Measurements from ENCODE around the gene DEAF1. TPM values are rescaled to one million over a fixed set of nuclear protein-coding genes. Genes with fewer than 3 reads are reported as not detected.
"Not testable (repeated sequence)": the region's sequence is repeated elsewhere in the genome, so short reads cannot be mapped to it uniquely, and the experiment has no call there.

DEAF1 gene
- total RNA-seq, 4 donors from 2014 or later, result 61.8 to 103 (median 87.6) TPM

GRCh38 chr11:655036-655726 is 39.8 kb downstream of the DEAF1 start:
- H3K27me3 ChIP-seq, result no peaks in the 10 kb centered on the region
- no peak overlapping the region for H3K27ac ChIP-seq
- 94% methylated on average over 30 of the region's 30 CpGs for WGBS, 2 donors
- intact Hi-C loops (cut with DNase I), result no loop called here
- TF ChIP-seq CTCF (IDR thresholded peaks at IDR 0.05), result no peak
- TF ChIP-seq POLR2A (IDR thresholded peaks at IDR 0.05), result no peak
- H3K9me3 ChIP-seq, result no peaks in the 10 kb centered on the region
- no peak for DNase-seq
- H3K36me3 ChIP-seq, result peaks cover 7 to 9% of the 10 kb centered on the region in 2 donors
- no peak overlapping the region for H3K4me3 ChIP-seq (replicated peaks in 1 of 3)
- no peaks in the 10 kb centered on the region for H3K4me1 ChIP-seq

- intact Hi-C loops (cut with DNase I); H3K4me3 ChIP-seq (replicated peaks in 1 of 3); H3K27me3 ChIP-seq; H3K9me3 ChIP-seq; DNase-seq; H3K36me3 ChIP-seq; H3K4me1 ChIP-seq; H3K27ac ChIP-seq: not testable (repeated sequence)
- WGBS, 2 donors, result 94 to 98% methylated on average over 10 to 12 of the region's 12 CpGs
Measured at GRCh38 chr11:654444-654843, 40.6 kb downstream of the DEAF1 start.

- no peaks in the 10 kb centered on the region for H3K4me1 ChIP-seq
- H3K9me3 ChIP-seq, result no peaks in the 10 kb centered on the region
- peaks cover 4 to 7% of the 10 kb centered on the region in 2 donors for H3K36me3 ChIP-seq
- H3K4me3 ChIP-seq (replicated peaks in 1 of 3), result no peak overlapping the region
- no peak for DNase-seq
- 94 to 96% methylated on average over 12 to 14 of the region's 15 CpGs for WGBS, 2 donors
- no peak overlapping the region for H3K27ac ChIP-seq
- H3K27me3 ChIP-seq, result no peaks in the 10 kb centered on the region
- intact Hi-C loops (cut with DNase I), result no loop called here
- TF ChIP-seq CTCF (IDR thresholded peaks at IDR 0.05) (no peak), POLR2A (IDR thresholded peaks at IDR 0.05) (no peak)
Measured at GRCh38 chr11:653837-654236, 41.2 kb downstream of the DEAF1 start.

- H3K4me3 ChIP-seq (replicated peaks in 1 of 3); intact Hi-C loops (cut with DNase I); H3K36me3 ChIP-seq; H3K9me3 ChIP-seq; H3K4me1 ChIP-seq; H3K27ac ChIP-seq; H3K27me3 ChIP-seq; DNase-seq: not testable (repeated sequence)
- WGBS, 2 donors, result 91 to 92% methylated on average over 14 of the region's 14 CpGs
Measured at GRCh38 chr11:653136-653535, 41.9 kb downstream of the DEAF1 start.

- Histone ChIP-seq H3K36me3 (peaks cover 4 to 7% of the 10 kb centered on the region in 2 donors), H3K9me3 (no peaks in the 10 kb centered on the region), H3K27me3 (no peaks in the 10 kb centered on the region), H3K4me1 (no peaks in the 10 kb centered on the region), H3K27ac (no peak overlapping the region), H3K4me3 (replicated peaks in 1 of 3) (no peak overlapping the region)
- intact Hi-C loops (cut with DNase I), result no loop called here
- DNase-seq, result no peak
- TF ChIP-seq CTCF (IDR thresholded peaks at IDR 0.05) (no peak), POLR2A (IDR thresholded peaks at IDR 0.05) (no peak)
- WGBS, 2 donors, result 94 to 96% methylated on average over 10 of the region's 10 CpGs
Measured at GRCh38 chr11:650482-650881, 44.5 kb downstream of the DEAF1 start.

GRCh38 chr11:647672-648158 is 47.3 kb downstream of the DEAF1 start:
- DNase-seq; H3K4me1 ChIP-seq; intact Hi-C loops (cut with DNase I); H3K9me3 ChIP-seq; H3K27ac ChIP-seq; H3K27me3 ChIP-seq; H3K4me3 ChIP-seq (replicated peaks in 1 of 3): not testable (repeated sequence)
- H3K36me3 ChIP-seq, result peaks cover 10 to 13% of the 10 kb centered on the region in 2 donors
- 94 to 95% methylated on average over 9 to 10 of the region's 14 CpGs for WGBS, 2 donors
